GM12892 (cell line): ENCODE results near the gene ACTG2. TPM values are rescaled to one million over a fixed set of nuclear protein-coding genes. Genes with fewer than 3 reads are reported as not detected.

Experiments used
- DNase-seq: peaks from one replicate; pipeline ENCODE4 v3.0.0; 2011; ENCODE audit not compliant: insufficient read length
- FAIRE-seq: peaks from 2 replicates; lab custom pipeline; 2011; peaks lifted over from hg19 to GRCh38; lab: Jason Lieb, UNC
- POLR2A ChIP-seq: IDR thresholded peaks from 2 replicates; pipeline ENCODE4 v1.6.1; 2011; ENCODE audit warnings: low read depth, low read length, control low read depth
- POLR2AphosphoS5 ChIP-seq: IDR thresholded peaks from 2 replicates; pipeline ENCODE4 v1.6.1; 2011; ENCODE audit warnings: low read depth, low read length, control low read depth
- TAF1 ChIP-seq: IDR thresholded peaks from 2 replicates; pipeline ENCODE4 v1.6.1; 2011; ENCODE audit warnings: low read depth, mild to moderate bottlenecking, control low read depth, low read length, borderline replicate concordance
- polyA plus RNA-seq: library from polyadenylated mRNA; unstranded; fragments of >200 nt; gene quantifications from one replicate; pipeline ENCODE4 v1.2.1, GENCODE V29; 2012; ENCODE audit warnings: missing spikeins, inconsistent platforms; ENCODE audit not compliant: missing spikeins

The ACTG2 gene
- polyA plus RNA-seq = 0.19 TPM

GRCh38 chr2:73892631-73893329 is at the start of gene ACTG2:
Gene ACTG2 (plus strand): TSS chr2:73893008. CDS start chr2:73901312, 8,304 bp downstream.
- DNase-seq = no peak
- TF ChIP-seq TAF1 (no peak), POLR2A (no peak), POLR2AphosphoS5 (no peak)
- no peak for FAIRE-seq

- DNase-seq (no peak), FAIRE-seq (no peak)
- TF ChIP-seq TAF1 = no peak
- TF ChIP-seq POLR2A = no peak
- TF ChIP-seq POLR2AphosphoS5 = no peak
These were observed 48.7 kb upstream of the ACTG2 start for GRCh38 chr2:73844087-73844486.

GRCh38 chr2:73850009-73850408 is 42.8 kb upstream of the ACTG2 start:
- DNase-seq (no peak), FAIRE-seq (no peak)
- no peak for TF ChIP-seq TAF1

GRCh38 chr2:73851274-73851673 is 41.5 kb upstream of the ACTG2 start:
- DNase-seq = no peak
- TF ChIP-seq TAF1 (no peak), POLR2AphosphoS5 (no peak), POLR2A (no peak)
- FAIRE-seq = no peak

GRCh38 chr2:73852020-73852419 is 40.8 kb upstream of the ACTG2 start:
- TF ChIP-seq TAF1 = no peak
- DNase-seq = no peak
- FAIRE-seq = no peak

GRCh38 chr2:73855526-73855925 is 37.3 kb upstream of the ACTG2 start:
- DNase-seq = no peak
- TF ChIP-seq POLR2AphosphoS5 = no peak
- no peak for TF ChIP-seq TAF1
- no peak for TF ChIP-seq POLR2A
- no peak for FAIRE-seq

- no peak for TF ChIP-seq TAF1
- TF ChIP-seq POLR2A = no peak
- no peak for TF ChIP-seq POLR2AphosphoS5
- FAIRE-seq = no peak
- DNase-seq = no peak
These were observed 36.6 kb upstream of the ACTG2 start for GRCh38 chr2:73856214-73856613.

- no peak for FAIRE-seq
- no peak for DNase-seq
- TF ChIP-seq POLR2AphosphoS5 (no peak), POLR2A (no peak), TAF1 (no peak)
These were observed 32.9 kb upstream of the ACTG2 start for GRCh38 chr2:73859721-73860586.

GRCh38 chr2:73862987-73863386 is 29.8 kb upstream of the ACTG2 start:
- DNase-seq = no peak
- no peak for FAIRE-seq
- TF ChIP-seq TAF1 (no peak), POLR2A (no peak), POLR2AphosphoS5 (no peak)

GRCh38 chr2:73868204-73868978 is 24.4 kb upstream of the ACTG2 start:
- DNase-seq (no peak), FAIRE-seq (no peak)
- TF ChIP-seq POLR2AphosphoS5 (no peak), POLR2A (no peak), TAF1 (no peak)

GRCh38 chr2:73870084-73870483 is 22.7 kb upstream of the ACTG2 start:
- FAIRE-seq (no peak), DNase-seq (no peak)
- no peak for TF ChIP-seq TAF1
- TF ChIP-seq POLR2AphosphoS5 = no peak
